ENCODE data around the gene CLCN7. TPM values are rescaled to one million over a fixed set of nuclear protein-coding genes. Genes with fewer than 3 reads are reported as not detected.

Gene CLCN7
- total RNA-seq, 2 donors from 2014 or later, result 27.2 to 115 TPM

DNA sequence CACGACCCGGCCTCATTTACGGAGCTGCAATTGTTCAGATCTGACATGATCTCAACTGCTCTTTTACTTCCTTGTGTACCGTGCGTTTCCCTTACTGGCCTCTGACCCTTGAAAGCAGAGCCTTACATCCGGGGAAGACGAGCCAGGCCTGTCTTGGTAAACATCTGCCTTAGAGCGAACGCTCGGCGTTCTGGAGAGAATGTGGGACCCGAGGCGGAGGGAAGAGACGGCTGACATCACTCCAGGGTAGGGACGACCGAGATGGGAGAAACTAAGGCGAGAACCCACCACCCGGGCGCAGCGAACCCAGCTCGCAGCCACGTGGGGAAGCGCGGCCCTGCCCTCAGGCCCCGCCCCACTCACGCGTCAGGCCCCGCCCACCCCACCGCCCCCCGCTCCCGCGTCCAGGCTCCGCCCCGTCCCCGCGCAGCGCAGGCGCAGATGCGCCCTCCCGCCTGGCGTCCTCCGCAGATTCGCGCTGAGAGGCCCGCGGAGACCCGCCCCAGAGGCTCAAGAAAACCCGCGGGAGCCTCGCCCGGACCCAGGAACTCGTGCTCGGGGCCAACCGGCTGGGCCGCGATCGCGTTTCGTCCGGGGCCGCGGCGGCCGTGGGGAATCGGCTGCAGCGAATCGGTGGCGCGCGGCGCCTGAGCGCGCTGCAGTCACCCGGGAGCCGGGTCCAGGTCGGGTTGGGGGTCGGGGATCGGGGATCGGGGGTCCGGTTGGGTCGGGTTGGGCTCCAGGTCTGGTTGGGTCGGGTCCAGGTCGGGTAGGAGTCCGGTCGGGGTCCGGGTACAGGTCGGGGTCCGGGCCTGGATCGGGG is 18.3 kb upstream of the CLCN7 start, which contains the start of gene TELO2:
Gene TELO2 (plus strand): TSS at position 438 of the 823 bp plus-strand sequence. CDS start 922 bp downstream, outside the sequence.
- H3K9me3 ChIP-seq, result no peaks in the 10 kb centered on the region
- H3K27ac ChIP-seq, result peak within 1 kb of the TSS; percentile 74 to 95 (median 83)
- ATAC-seq, result peak; percentile 97
- peaks cover 0 to 1% of the 10 kb centered on the region in 2 donors for H3K36me3 ChIP-seq (replicated peaks in 1 of 2; ENCODE audit: insufficient read depth in 1 of 2, low read depth in 2 of 2)
- WGBS, 2 donors, result 1 to 5% methylated on average over 27 to 85 of the region's 89 CpGs
- peaks cover 21% of the 10 kb centered on the region for H3K4me1 ChIP-seq
- H3K27me3 ChIP-seq, result no peaks in the 10 kb centered on the region
- peak; percentile 77 to 84 (median 81) for DNase-seq
- intact Hi-C loops (cut with DNase I), result no loop called here
- TF ChIP-seq, protein P1, sequence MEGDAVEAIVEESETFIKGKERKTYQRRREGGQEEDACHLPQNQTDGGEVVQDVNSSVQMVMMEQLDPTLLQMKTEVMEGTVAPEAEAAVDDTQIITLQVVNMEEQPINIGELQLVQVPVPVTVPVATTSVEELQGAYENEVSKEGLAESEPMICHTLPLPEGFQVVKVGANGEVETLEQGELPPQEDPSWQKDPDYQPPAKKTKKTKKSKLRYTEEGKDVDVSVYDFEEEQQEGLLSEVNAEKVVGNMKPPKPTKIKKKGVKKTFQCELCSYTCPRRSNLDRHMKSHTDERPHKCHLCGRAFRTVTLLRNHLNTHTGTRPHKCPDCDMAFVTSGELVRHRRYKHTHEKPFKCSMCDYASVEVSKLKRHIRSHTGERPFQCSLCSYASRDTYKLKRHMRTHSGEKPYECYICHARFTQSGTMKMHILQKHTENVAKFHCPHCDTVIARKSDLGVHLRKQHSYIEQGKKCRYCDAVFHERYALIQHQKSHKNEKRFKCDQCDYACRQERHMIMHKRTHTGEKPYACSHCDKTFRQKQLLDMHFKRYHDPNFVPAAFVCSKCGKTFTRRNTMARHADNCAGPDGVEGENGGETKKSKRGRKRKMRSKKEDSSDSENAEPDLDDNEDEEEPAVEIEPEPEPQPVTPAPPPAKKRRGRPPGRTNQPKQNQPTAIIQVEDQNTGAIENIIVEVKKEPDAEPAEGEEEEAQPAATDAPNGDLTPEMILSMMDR (IDR thresholded peaks at IDR 0.05), result peak in 3 of 7 experiments; percentile 4 to 18 (median 13)
- peak in 2 of 3 donors; percentile 45 to 57 for TF ChIP-seq POLR2A (IDR thresholded peaks at IDR 0.05)
- peak within 1 kb of the TSS; percentile 69 to 94 for H3K4me3 ChIP-seq

DNA sequence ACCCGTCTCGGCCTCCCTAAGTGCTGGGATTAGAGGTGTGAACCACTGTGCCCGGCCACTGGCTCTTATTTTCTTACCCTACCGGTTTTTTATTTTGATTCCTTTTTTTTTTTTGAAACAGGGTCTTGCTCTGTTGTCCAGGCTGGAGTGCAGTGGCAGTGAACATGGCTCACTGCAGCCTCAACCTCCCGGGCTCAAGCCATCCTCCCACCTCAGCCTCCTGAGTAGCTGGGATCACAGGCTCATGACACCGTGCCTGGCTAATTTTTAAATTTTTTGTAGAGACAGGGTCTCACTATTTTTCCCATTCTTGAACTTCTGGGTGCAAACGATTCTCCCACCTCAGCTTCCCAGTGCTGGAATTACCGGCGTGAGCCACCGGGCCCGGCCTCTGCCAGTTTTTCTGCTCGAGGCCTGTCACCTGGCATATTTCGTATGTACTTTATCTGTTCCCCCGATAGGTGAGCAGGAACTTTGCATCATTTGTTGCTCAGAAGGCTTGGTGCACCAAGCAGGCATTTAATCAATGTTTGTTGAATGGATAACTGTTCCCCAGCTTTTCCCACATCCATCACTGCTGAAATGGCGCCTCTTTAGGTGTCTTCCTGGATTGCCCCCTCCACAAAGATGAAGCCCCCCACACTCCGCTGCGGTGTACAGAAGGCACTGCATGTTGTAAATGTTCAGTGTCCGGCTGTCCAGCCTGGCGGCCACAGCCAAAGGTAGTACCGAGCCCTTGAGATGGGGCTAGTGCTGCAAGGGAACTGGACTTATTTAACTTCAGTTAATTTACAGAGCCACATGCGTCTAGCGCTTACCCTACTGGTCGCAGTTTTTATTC is 17.5 kb upstream of the CLCN7 start:
- Histone ChIP-seq H3K27me3 (no peaks in the 10 kb centered on the region), H3K4me1 (peaks cover 21% of the 10 kb centered on the region), H3K4me3 (no peak overlapping the region), H3K9me3 (no peaks in the 10 kb centered on the region), H3K27ac (peak overlapping the region in 3 of 4 donors; percentile 76 to 95 (median 90)), H3K36me3 (replicated peaks in 1 of 2; ENCODE audit: insufficient read depth in 1 of 2, low read depth in 2 of 2) (peaks cover 0 to 1% of the 10 kb centered on the region in 2 donors)
- no peak for TF ChIP-seq POLR2A (IDR thresholded peaks at IDR 0.05)
- TF ChIP-seq, protein P1 (IDR thresholded peaks at IDR 0.05), result no peak
- ATAC-seq, result no peak
- no peak for DNase-seq
- 59 to 72% methylated on average over 23 of the region's 23 CpGs for WGBS, 2 donors
- intact Hi-C loops (cut with DNase I), result no loop called here

DNA sequence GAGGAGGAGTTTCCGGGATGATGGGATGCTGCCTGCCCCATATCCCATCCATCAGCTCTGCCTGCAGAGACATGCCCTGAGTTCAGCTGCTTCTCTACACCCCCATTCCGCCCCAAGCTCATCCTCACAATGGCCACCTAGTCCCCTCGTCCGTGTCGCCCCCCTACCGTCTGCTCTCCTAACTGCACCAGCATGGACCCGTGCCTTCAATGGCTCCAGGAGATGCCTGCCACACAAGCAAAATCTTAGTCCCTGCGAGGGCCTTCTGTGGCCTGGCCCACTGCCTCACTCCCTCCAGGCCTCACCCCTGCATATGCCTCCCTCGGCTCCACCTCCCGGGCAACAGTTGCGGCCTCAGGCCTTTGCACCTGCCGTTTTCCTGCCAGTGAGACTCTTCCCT is 16.5 kb upstream of the CLCN7 start:
- H3K36me3 ChIP-seq (replicated peaks in 1 of 2; ENCODE audit: insufficient read depth in 1 of 2, low read depth in 2 of 2), result no peaks in the 10 kb centered on the region
- H3K27ac ChIP-seq, result no peak overlapping the region
- H3K4me3 ChIP-seq, result no peak overlapping the region
- WGBS, 2 donors, result 79 to 92% methylated on average over 11 to 12 of the region's 12 CpGs
- ATAC-seq, result no peak
- TF ChIP-seq, protein P1 (IDR thresholded peaks at IDR 0.05), result no peak
- TF ChIP-seq POLR2A (IDR thresholded peaks at IDR 0.05), result no peak
- intact Hi-C loops (cut with DNase I), result no loop called here
- H3K27me3 ChIP-seq, result no peaks in the 10 kb centered on the region
- H3K9me3 ChIP-seq, result no peaks in the 10 kb centered on the region
- H3K4me1 ChIP-seq, result peaks cover 21% of the 10 kb centered on the region
- DNase-seq, result no peak

DNA sequence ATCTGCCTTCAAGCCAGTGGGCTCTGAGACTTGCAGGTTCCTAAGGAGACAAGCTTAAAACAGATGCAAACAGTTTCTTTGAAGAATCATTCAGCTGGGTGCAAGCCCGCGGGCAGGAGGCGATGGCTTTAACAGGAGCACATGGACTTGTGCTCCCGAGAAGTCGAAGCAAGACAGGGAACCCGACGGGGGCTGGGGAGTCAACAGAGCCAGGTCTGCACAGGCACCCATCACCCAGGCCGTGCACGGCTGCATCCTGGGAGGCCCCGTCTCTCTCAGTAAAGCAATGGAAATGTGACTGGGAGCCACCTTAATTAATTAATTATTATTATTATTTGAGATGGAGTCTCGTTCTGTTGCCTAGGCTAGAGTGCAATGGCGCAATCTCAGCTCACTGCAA is 14.2 kb upstream of the CLCN7 start:
- H3K4me3 ChIP-seq, result no peak overlapping the region
- intact Hi-C loops (cut with DNase I), result no loop called here
- peaks cover 12% of the 10 kb centered on the region for H3K4me1 ChIP-seq
- 80 to 83% methylated on average over 12 of the region's 12 CpGs for WGBS, 2 donors
- TF ChIP-seq, protein P1 (IDR thresholded peaks at IDR 0.05), result no peak
- TF ChIP-seq POLR2A (IDR thresholded peaks at IDR 0.05), result no peak
- no peak overlapping the region for H3K27ac ChIP-seq
- H3K9me3 ChIP-seq, result no peaks in the 10 kb centered on the region
- H3K27me3 ChIP-seq, result no peaks in the 10 kb centered on the region
- no peaks in the 10 kb centered on the region for H3K36me3 ChIP-seq (replicated peaks in 1 of 2; ENCODE audit: insufficient read depth in 1 of 2, low read depth in 2 of 2)
- DNase-seq, result no peak
- ATAC-seq, result no peak

Data from body of pancreas (tissue), 4 donors.